PC-3 (cell line): ENCODE measurements around the gene CCNL2. TPM values are rescaled to one million over a fixed set of nuclear protein-coding genes. Genes with fewer than 3 reads are reported as not detected.

ENCODE experiments used
- ATAC-seq: fragments of 200-7000 bp; cut with Tn5 transposase; 2 replicates; pipeline ENCODE4 v1.9.1; 2020; ENCODE audit warnings: mild to moderate bottlenecking, moderate library complexity
- BruUV-seq: library from RNA; stranded (reverse); fragments of 400-500 nt; replicated peaks from 2 replicates; lab custom pipeline; 2021; lab: Mats Ljungman, UMichigan
- CTCF ChIA-PET: fragments of 300-600 bp; sonication (Branson Sonifier 250); formaldehyde crosslinking; loops from one replicate; lab custom pipeline; 2022; ENCODE audit warnings: antibody characterized with exemption; lab: Charles Lee
- POLR2A ChIA-PET: fragments of 300-600 bp; sonication (Branson Sonifier 250); formaldehyde crosslinking; loops from one replicate; lab custom pipeline; 2022; ENCODE audit warnings: antibody characterized with exemption; ENCODE audit not compliant: unreplicated experiment; lab: Charles Lee
- DNase-seq: peaks from one replicate; pipeline ENCODE4 v3.0.0-alpha.2; 2015
- H2AFZ ChIP-seq: fragments of 300-600 bp; sonication (generic); 2 replicates; pipeline ENCODE4 v1.6.0; 2016; ENCODE audit warnings: antibody characterized with exemption, low read length
- H3F3A ChIP-seq: fragments of 300-600 bp; sonication (generic); one replicate; pipeline ENCODE4 v1.6.0; 2017; ENCODE audit warnings: antibody characterized with exemption, low read length, control low read depth, mild to moderate bottlenecking; ENCODE audit not compliant: unreplicated experiment
- H3K27ac ChIP-seq: fragments of 300-600 bp; sonication (generic); 2 replicates; pipeline ENCODE4 v1.5.1; 2016; ENCODE audit warnings: mild to moderate bottlenecking, low read length
- H3K27me3 ChIP-seq: fragments of 300-600 bp; sonication (generic); 2 replicates; pipeline ENCODE4 v1.6.1; 2016; ENCODE audit warnings: low read length, mixed read lengths
- H3K36me3 ChIP-seq: fragments of 300-600 bp; sonication (generic); 2 replicates; pipeline ENCODE4 v1.6.1; 2016; ENCODE audit warnings: low read depth, mixed run types, low read length, mixed read lengths
- H3K4me1 ChIP-seq: fragments of 300-600 bp; sonication (generic); 2 replicates; pipeline ENCODE4 v1.5.1; 2016; ENCODE audit warnings: low read length; ENCODE audit not compliant: insufficient read depth
- H3K4me2 ChIP-seq: fragments of 300-600 bp; sonication (generic); 2 replicates; pipeline ENCODE4 v1.6.0; 2016; ENCODE audit warnings: low read length
- H3K4me3 ChIP-seq: fragments of 300-600 bp; sonication (generic); 2 replicates; pipeline ENCODE4 v1.5.1; 2016; ENCODE audit warnings: mild to moderate bottlenecking, low read length, mixed read lengths
- H3K79me2 ChIP-seq: fragments of 300-600 bp; sonication (generic); 2 replicates; pipeline ENCODE4 v1.6.1; 2017; ENCODE audit warnings: low read length, mixed read lengths
- H3K9ac ChIP-seq: fragments of 300-600 bp; sonication (generic); 2 replicates; pipeline ENCODE4 v1.6.0; 2016; ENCODE audit warnings: mild to moderate bottlenecking, low read length
- H3K9me2 ChIP-seq: fragments of 300-600 bp; sonication (generic); replicated peaks from 2 replicates; pipeline ENCODE4 v1.6.1; 2016; ENCODE audit warnings: mixed run types, low read length, mixed read lengths
- H3K9me3 ChIP-seq: fragments of 300-600 bp; sonication (generic); 2 replicates; pipeline ENCODE4 v1.6.1; 2016; ENCODE audit warnings: low read length, mixed read lengths
- H4K20me1 ChIP-seq: fragments of 300-600 bp; sonication (generic); 2 replicates; pipeline ENCODE4 v1.6.1; 2016; ENCODE audit warnings: low read length, mixed read lengths
- EZH2 ChIP-seq: fragments of 300-600 bp; sonication (generic); IDR thresholded peaks from one replicate; pipeline ENCODE4 v1.6.1; 2017; ENCODE audit warnings: antibody characterized with exemption, mild to moderate bottlenecking, low read length; ENCODE audit not compliant: unreplicated experiment
- EZH2phosphoT487 ChIP-seq: fragments of 300-600 bp; sonication (generic); IDR thresholded peaks from 2 replicates; pipeline ENCODE4 v1.6.1; 2018; ENCODE audit warnings: mild to moderate bottlenecking, antibody characterized with exemption, low read length, borderline replicate concordance
- intact Hi-C: fragments of 100-400 bp; cut with micrococcal nuclease; formaldehyde crosslinking; loops from 2 replicates; pipeline ENCODE4 v1.9.0; 2023
- total RNA-seq: library from RNA; depleted of rRNA; stranded (reverse); fragments of >200 nt; gene quantifications from 2 replicates; pipeline ENCODE4 v1.2.3, GENCODE V29; 2014
- TF ChIP-seq, protein P1 (sequence below): fragments of 300-600 bp; sonication (generic); conservative IDR thresholded peaks from 2 replicates; pipeline ENCODE4 v1.5.1; 2017; ENCODE audit warnings: antibody characterized with exemption, low read depth, mild to moderate bottlenecking, low read length

The CCNL2 gene
- total RNA-seq, 1 experiment from 2014 or later, result 385 TPM

DNA sequence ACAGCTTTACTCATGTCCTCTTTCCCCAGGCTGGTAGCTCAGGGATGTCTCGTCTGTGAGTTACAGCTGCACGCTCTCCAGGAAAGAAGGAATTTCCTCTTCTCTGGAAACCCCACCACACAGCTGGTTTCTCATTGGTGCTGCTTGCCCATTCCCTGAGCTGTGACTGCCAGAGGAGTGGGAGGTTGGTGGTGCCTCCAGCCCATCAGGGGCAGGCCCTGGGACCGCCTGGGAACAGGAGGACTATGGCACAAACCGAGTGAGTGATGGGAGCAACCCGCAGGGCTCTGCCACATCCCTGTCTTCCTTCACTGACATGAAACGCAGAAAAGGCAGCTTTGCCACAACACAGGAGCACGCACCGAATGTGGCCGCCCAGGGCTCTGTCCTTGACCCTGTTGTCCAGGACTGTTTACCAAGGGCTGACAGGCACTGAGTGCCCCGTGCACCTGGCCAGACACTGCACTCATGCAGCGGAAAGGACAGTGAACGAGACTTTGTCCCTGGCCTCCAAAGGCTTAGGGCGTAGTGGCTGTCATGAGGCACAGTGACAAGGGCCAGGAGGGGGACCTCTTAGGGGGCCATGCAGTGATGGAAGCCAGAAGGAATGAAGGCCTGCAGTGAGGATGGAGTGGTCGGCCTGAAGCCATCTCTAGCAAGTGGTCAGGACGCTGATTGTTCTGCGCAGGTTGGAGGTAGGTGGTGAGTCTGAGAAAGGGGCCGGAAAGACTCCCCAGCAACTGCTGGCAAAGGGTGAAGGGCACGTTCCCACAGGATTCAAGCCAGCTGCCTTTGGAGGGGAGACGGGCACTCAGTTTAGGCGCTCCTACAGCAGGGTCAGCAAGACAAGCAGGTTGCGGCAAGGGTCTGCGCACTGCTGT lies 1.7 kb upstream of the CCNL2 start:
- Histone ChIP-seq H3K9me3 (no peaks in the 10 kb centered on the region), H3K36me3 (peaks cover 45% of the 10 kb centered on the region), H3K79me2 (peaks cover 78% of the 10 kb centered on the region), H3K4me3 (peak overlapping the region; percentile 94), H3K27ac (peak overlapping the region; percentile 52; the same call in 1 of the 2 replicates), H3K9me2 (no peaks in the 10 kb centered on the region), H3K27me3 (no peaks in the 10 kb centered on the region), H3F3A (peaks cover 3% of the 10 kb centered on the region), H4K20me1 (no peaks in the 10 kb centered on the region), H2AFZ (no peak overlapping the region), H3K4me2 (peak overlapping the region; percentile 92), H3K9ac (peak overlapping the region; percentile 98; the same call in 1 of the 2 replicates), H3K4me1 (peaks cover 35% of the 10 kb centered on the region)
- DNase-seq (no peak), ATAC-seq (no peak)
- intact Hi-C loops, result no loop called here
- CTCF ChIA-PET, result interaction anchor here (0.5 to 1.3 kb wide), 2 partner anchors 104 to 105 kb away, joined by 4 to 5 read pairs; no protein-coding TSS in a partner anchor
- no TSS peak for BruUV-seq
- TF ChIP-seq EZH2, result no peak
- TF ChIP-seq EZH2phosphoT487, result no peak
- TF ChIP-seq, protein P1, sequence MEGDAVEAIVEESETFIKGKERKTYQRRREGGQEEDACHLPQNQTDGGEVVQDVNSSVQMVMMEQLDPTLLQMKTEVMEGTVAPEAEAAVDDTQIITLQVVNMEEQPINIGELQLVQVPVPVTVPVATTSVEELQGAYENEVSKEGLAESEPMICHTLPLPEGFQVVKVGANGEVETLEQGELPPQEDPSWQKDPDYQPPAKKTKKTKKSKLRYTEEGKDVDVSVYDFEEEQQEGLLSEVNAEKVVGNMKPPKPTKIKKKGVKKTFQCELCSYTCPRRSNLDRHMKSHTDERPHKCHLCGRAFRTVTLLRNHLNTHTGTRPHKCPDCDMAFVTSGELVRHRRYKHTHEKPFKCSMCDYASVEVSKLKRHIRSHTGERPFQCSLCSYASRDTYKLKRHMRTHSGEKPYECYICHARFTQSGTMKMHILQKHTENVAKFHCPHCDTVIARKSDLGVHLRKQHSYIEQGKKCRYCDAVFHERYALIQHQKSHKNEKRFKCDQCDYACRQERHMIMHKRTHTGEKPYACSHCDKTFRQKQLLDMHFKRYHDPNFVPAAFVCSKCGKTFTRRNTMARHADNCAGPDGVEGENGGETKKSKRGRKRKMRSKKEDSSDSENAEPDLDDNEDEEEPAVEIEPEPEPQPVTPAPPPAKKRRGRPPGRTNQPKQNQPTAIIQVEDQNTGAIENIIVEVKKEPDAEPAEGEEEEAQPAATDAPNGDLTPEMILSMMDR, result no peak
- POLR2A ChIA-PET, result interaction anchor here (0.6 kb wide), 2 partner anchors 125 to 380 kb away, joined by 10 to 14 read pairs; no protein-coding TSS in a partner anchor

DNA sequence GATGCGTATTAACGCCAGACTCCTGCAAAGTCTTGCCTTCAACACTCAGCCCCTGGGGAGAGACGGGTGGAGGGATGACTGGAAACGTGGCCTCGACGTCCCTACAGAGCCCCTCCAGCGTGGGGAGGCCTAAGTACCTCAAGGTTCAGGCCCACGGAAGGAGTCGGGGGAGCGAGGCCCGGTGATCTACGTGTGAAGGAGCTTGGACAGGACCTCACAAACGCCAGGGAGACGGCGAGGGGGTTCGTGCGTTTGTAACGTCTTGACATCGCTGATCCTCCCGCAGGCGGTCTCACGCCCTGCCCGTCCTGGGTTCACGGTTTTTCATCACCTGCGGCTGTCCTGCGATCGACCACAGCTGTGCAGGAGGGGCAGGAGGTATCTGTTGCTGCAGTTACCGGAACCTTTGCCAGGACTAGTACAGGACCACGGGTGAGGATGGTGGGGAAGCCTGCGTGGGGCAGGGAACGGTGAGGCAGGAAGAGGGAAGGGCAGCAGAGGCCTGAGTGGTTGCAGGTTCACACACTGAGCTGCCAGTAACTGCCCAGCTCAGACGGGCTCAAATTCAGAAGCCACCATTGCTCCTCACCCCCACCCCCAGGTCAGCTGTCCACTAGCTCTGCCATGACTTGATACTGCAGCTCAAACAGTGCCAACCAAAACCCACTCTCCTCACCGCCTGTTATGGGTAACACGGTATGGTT lies 889 bp upstream of the CCNL2 start:
- ChIA-PET CTCF (interaction anchor here (1.3 kb wide), 1 partner anchor 105 kb away, joined by 5 read pairs; no protein-coding TSS in a partner anchor), POLR2A (interaction anchor here (0.6 kb wide), 2 partner anchors 126 to 380 kb away, joined by 10 to 14 read pairs; no protein-coding TSS in a partner anchor)
- Histone ChIP-seq H3K36me3 (peaks cover 44% of the 10 kb centered on the region), H3K9ac (peak overlapping the region; percentile 98), H3K27ac (peak overlapping the region; percentile 52), H3K4me1 (peaks cover 29% of the 10 kb centered on the region), H3K9me2 (no peaks in the 10 kb centered on the region), H2AFZ (peak overlapping the region; percentile 65), H4K20me1 (0 out of 2 replicates have a peak, but pooled peaks cover 6% of the 10 kb centered on the region), H3K4me2 (peak overlapping the region; percentile 92), H3K27me3 (no peaks in the 10 kb centered on the region), H3F3A (no peaks in the 10 kb centered on the region), H3K4me3 (peak overlapping the region; percentile 94), H3K79me2 (peaks cover 78% of the 10 kb centered on the region), H3K9me3 (no peaks in the 10 kb centered on the region)
- DNase-seq, result peak; percentile 39
- BruUV-seq, result TSS peak; percentile 67
- intact Hi-C loops, result loop anchor here (2.0 kb wide), 2 partner anchors 23 to 105 kb away; no protein-coding TSS in a partner anchor
- TF ChIP-seq, protein P1, result no peak
- no peak for TF ChIP-seq EZH2phosphoT487
- no peak for TF ChIP-seq EZH2
- ATAC-seq, result peak; percentile 6
